ENCODE measurements around the gene GSTM4. TPM values are rescaled to one million over a fixed set of nuclear protein-coding genes. Genes with fewer than 3 reads are reported as not detected.
"Not testable (repeated sequence)": the region's sequence is repeated elsewhere in the genome, so short reads cannot be mapped to it uniquely, and the experiment has no call there.

Gene GSTM4
- total and polyA plus RNA-seq, 12 donors = 22.8 to 62.1 (median 41.8) TPM

GRCh38 chr1:109658533-109659042 lies 2.7 kb downstream of the GSTM4 start:
- DNase-seq (no peak), ATAC-seq (no peak)
- Histone ChIP-seq H3K4me1 (peaks cover 0 to 34% (median 11%) of the 10 kb centered on the region in 9 donors), H3K9me3 (no peaks in the 10 kb centered on the region), H3K27me3 (no peaks in the 10 kb centered on the region), H3K27ac (no peak overlapping the region), H3K36me3 (peaks cover 0 to 44% (median 9%) of the 10 kb centered on the region in 9 donors), H3K4me3 (no peak overlapping the region)
- WGBS, 2 donors = 42 to 47% methylated on average over 3 of the region's 3 CpGs
- TF ChIP-seq, protein P1, sequence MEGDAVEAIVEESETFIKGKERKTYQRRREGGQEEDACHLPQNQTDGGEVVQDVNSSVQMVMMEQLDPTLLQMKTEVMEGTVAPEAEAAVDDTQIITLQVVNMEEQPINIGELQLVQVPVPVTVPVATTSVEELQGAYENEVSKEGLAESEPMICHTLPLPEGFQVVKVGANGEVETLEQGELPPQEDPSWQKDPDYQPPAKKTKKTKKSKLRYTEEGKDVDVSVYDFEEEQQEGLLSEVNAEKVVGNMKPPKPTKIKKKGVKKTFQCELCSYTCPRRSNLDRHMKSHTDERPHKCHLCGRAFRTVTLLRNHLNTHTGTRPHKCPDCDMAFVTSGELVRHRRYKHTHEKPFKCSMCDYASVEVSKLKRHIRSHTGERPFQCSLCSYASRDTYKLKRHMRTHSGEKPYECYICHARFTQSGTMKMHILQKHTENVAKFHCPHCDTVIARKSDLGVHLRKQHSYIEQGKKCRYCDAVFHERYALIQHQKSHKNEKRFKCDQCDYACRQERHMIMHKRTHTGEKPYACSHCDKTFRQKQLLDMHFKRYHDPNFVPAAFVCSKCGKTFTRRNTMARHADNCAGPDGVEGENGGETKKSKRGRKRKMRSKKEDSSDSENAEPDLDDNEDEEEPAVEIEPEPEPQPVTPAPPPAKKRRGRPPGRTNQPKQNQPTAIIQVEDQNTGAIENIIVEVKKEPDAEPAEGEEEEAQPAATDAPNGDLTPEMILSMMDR (IDR thresholded peaks at IDR 0.05) = no peak
- intact Hi-C loops (cut with DNase I) = loop anchor here in 2 of 10 donors (5.0 to 10.0 kb wide), 2 partner anchors 326 to 329 kb away; partner anchors contain the start of gene AHCYL1 (in 1 of the 2)

DNA sequence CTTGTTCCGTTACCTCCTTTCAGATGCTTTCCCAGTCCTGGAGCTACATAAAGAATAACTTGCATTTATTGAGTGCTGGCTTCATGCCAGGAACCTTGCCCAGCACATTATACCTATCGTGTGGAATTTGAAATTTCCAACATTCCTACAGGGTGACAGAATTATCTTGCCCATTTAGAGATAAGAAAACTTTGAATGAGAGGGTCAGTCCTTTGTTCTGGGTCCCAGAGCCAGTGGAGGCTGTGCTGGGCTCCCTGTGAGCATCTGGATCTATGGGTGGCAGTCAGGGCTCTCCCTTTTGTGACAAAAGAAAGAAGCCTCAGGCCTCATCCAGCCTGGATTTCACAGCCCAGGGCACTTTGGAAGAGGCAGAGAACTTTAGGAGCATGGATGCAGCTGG lies 3.2 kb downstream of the GSTM4 start:
- ATAC-seq = no peak
- Histone ChIP-seq H3K9me3 (no peaks in the 10 kb centered on the region), H3K36me3 (peaks cover 0 to 44% (median 9%) of the 10 kb centered on the region in 9 donors), H3K27me3 (no peaks in the 10 kb centered on the region), H3K4me1 (peaks cover 0 to 39% (median 11%) of the 10 kb centered on the region in 9 donors), H3K27ac (no peak overlapping the region), H3K4me3 (no peak overlapping the region)
- TF ChIP-seq, protein P1 (IDR thresholded peaks at IDR 0.05) = no peak
- 53 to 60% methylated on average over 2 of the region's 2 CpGs for WGBS, 2 donors
- no peak for DNase-seq
- intact Hi-C loops (cut with DNase I) = loop anchor here in 2 of 10 donors (5.0 to 10.0 kb wide), 2 partner anchors 326 to 328 kb away; partner anchors contain the start of gene AHCYL1 (in 1 of the 2)

DNA sequence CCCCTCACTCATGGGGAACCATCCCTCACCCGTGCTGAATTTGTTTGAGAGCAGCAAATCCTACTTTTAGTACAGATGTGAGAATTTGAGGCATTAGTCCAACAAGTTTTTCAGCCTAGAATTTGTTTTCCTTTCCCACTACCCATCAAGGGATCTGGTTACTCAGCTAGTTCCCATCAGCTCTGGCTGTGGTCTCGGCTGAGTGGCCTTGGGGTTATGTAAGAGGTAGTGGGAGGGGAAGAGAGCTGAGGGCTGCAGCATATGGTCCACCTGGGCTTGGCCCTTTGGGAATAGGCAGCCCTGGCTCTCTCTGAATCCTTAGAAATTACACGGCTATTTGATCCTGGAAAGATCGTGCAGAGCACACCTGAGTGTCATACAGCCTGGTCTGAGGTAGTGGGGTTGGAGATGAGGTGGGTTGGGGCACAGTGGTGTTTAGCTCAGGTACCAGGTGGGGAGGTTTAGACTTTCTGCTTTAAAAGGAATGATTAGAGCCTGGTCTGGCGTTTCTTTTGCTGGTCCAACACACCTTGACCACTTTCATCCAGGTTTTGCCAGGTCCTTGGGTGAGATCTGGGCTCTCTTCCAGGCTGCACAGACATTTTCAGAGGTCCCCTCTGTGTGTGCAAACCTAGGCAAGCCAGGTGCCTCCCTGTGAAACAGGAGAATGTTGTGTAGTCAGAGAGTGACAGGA lies 4.2 kb downstream of the GSTM4 start:
- Histone ChIP-seq H3K4me3 (no peak overlapping the region), H3K27me3 (no peaks in the 10 kb centered on the region), H3K4me1 (peaks cover 0 to 31% (median 6%) of the 10 kb centered on the region in 9 donors), H3K36me3 (peaks cover 0 to 48% (median 9%) of the 10 kb centered on the region in 9 donors), H3K27ac (no peak overlapping the region), H3K9me3 (no peaks in the 10 kb centered on the region)
- intact Hi-C loops (cut with DNase I) = loop anchor here in 2 of 10 donors (5.0 to 10.0 kb wide), 2 partner anchors 325 to 327 kb away; partner anchors contain the start of gene AHCYL1 (in 1 of the 2)
- no peak for ATAC-seq
- TF ChIP-seq, protein P1 (IDR thresholded peaks at IDR 0.05) = no peak
- WGBS, 2 donors = 79 to 81% methylated on average over 5 of the region's 5 CpGs
- no peak for DNase-seq

DNA sequence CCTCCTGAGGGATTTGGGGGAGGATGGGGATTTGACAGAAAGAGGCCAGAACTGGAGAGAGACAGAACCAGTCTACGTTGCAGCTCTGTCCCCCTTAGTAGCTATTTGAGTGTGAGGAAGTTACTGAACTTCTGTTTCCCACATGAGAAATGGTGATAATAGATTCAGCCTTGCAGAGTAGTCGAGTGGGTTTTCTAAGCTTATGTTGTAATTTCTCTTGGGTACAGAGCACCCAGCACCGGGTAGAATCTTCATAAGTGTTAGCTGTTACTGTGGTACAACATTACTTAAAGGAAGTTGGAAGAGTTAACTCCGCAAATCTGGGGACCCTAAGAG lies 4.8 kb downstream of the GSTM4 start:
- DNase-seq; H3K9me3 ChIP-seq; ATAC-seq; H3K27me3 ChIP-seq; H3K27ac ChIP-seq; H3K4me3 ChIP-seq; intact Hi-C loops (cut with DNase I): not testable (repeated sequence)
- WGBS, 2 donors = 70 to 77% methylated on average over 3 of the region's 4 CpGs
- Histone ChIP-seq H3K36me3 (peaks cover 0 to 53% (median 9%) of the 10 kb centered on the region in 9 donors), H3K4me1 (peaks cover 0 to 26% (median under 1%) of the 10 kb centered on the region in 9 donors)

DNA sequence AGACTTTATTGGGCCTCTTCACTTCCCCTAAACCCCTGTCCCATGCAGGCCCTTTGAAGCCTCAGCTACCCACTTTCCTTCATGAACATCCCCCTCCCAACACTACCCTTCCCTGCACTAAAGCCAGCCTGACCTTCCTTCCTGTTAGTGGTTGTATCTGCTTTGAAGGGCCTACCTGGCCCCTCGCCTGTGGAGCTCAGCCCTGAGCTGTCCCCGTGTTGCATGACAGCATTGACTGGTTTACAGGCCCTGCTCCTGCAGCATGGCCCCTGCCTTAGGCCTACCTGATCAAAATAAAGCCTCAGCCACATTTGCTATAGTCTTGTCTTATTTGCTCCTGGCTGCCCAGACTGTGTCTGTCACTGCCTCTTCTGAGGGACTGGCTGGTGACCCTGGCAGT lies 5.5 kb downstream of the GSTM4 start:
- Histone ChIP-seq H3K36me3 (peaks cover 0 to 57% (median 9%) of the 10 kb centered on the region in 9 donors), H3K27me3 (no peaks in the 10 kb centered on the region), H3K27ac (no peak overlapping the region), H3K9me3 (no peaks in the 10 kb centered on the region), H3K4me1 (peaks cover 0 to 26% (median 0%) of the 10 kb centered on the region in 9 donors), H3K4me3 (no peak overlapping the region)
- WGBS, 2 donors = 75 to 79% methylated on average over 2 of the region's 2 CpGs
- ATAC-seq = no peak
- intact Hi-C loops (cut with DNase I) = no loop called here
- TF ChIP-seq, protein P1 (IDR thresholded peaks at IDR 0.05) = no peak
- no peak for DNase-seq
